Loucy (cell line): ENCODE measurements around the gene TMEM45A.

Experiments used
- CTCF ChIP-seq: fragments of 200-600 bp; sonication (generic); conservative IDR thresholded peaks from 2 replicates; pipeline ENCODE4 v1.5.1; 2014; ENCODE audit warnings: mild to moderate bottlenecking, antibody characterized with exemption, low read length
- EZH2phosphoT487 ChIP-seq: fragments of 200-600 bp; IDR thresholded peaks from 2 replicates; pipeline ENCODE4 v1.6.1; 2018; ENCODE audit warnings: antibody characterized with exemption, mild to moderate bottlenecking, moderate library complexity, borderline replicate concordance

DNA sequence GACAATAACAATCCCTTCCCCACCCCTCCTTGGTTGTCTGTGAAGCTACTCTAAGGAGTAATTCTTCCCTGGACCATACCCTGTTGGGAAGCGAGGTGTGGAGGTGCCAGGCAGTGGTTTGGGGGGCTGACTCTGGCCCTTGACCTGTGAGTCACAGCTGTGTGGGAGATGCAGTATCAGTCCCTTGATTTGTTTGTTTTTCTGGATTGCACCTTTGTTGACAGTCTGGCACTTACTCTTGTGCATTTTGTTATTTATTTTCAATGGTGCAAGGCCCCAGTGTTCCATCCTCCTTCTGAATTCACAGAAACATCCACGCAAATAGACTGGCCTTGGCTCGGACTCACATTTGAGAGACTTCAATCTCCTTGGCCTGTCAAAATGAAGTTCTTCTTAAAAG is 29.7 kb downstream of the TMEM45A start:
- TF ChIP-seq CTCF, result no peak
- TF ChIP-seq EZH2phosphoT487, result no peak
